Stimulated activated CD4-positive, alpha-beta T cell treated with anti-CD3 and anti-CD28 coated beads, TNF-alpha, amount 100 ng/mL, for 48 hours (primary cell): ENCODE measurements around the gene CHRD.

Experiments used
- DNase-seq, 3 donors: peaks; one replicate each; pipeline ENCODE4 v3.0.0-alpha.2; 2020; ENCODE audit warnings: low read depth in 3 of 3

CHRD gene

GRCh38 chr3:184346480-184347190 lies 33.2 kb upstream of the CHRD start:
- no peak for DNase-seq

GRCh38 chr3:184347321-184348056 lies 32.4 kb upstream of the CHRD start:
- DNase-seq, result no peak

- DNase-seq, result no peak
Measured at GRCh38 chr3:184348057-184348382, 31.8 kb upstream of the CHRD start.

- no peak for DNase-seq
Measured at GRCh38 chr3:184349563-184350470, 30.0 kb upstream of the CHRD start.

DNA sequence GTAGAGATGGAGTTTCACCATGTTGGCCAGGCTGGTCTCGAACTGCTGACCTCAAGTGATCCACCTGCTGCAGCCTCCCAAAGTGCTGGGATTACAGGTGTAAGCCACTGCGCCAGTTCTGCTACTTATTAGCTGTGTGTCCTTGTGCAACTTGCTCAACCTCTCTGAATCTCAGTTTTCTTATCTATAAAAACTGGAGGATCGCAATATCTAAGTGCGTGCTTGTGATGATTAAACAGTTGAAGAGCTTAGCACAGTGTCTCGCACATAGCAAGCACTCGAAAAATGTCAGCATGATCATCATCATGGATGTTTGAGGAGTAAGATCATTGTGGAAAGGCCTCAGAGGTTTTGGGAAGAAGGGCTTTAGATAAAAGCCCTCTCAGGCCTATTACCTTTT lies 29.2 kb upstream of the CHRD start:
- DNase-seq, result no peak

DNA sequence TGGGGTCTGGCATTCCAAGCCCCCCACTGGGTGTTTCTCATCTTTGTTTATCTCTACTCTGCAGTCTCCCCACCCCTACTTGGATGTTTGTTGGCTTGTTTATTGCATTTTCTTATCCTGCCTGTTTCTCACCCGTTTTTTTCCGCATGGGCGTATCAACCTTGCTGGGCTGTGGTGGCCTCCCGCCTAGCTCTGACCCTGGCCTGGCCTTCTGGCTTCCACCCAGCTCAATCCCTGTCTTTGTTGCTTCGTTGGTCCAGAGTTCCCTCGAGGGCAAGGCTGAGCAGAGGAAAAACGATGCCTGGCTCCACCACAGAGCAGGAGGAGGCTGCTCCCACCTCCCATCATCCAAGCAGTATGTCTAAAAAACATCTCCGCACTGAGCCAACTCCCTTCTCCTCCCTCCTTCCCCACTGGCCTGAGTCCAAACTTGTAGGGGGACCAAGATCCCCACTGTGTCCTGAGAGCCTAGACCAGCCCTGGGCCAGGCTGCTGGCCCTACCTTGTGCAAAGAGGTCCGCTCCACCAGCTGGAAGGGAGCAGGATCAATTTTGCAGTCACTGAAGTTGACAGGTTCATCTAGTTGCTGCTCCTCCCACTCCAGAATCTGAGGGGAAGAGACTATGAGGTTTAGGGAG lies 28.2 kb upstream of the CHRD start:
- DNase-seq, result no peak

GRCh38 chr3:184352149-184352785 lies 27.6 kb upstream of the CHRD start:
- no peak for DNase-seq

DNA sequence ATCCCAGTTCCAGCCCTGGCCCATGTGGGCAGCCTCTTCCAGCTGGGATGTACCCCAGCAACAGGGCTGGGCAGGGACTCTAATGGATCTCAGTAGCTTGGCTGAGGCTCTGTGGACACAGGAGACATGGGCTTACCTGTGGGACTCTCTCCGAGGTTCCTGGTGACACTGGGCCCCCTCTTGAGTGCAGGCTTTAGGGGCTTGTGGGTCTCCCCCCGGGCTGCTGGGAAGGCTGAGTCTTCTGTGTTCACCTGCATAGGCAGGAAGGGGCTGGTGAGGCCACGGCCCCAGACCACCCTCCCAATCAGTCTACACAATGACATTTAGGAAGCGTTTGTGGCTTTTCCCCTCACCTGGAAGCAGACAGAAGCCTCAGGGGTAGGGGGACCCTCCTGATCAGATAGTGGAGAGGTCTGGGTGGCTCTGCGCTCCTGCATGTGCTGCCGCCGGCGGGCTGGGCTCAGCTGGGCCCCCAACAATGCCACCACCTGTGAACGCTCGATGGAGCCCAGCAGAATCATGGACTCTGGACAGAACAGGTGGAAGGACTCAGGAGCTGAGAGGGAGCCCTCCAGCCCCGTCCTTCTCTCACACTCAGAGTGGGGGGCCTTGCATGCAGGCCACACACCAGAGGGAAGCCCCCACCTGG lies 26.8 kb upstream of the CHRD start:
- no peak for DNase-seq

DNA sequence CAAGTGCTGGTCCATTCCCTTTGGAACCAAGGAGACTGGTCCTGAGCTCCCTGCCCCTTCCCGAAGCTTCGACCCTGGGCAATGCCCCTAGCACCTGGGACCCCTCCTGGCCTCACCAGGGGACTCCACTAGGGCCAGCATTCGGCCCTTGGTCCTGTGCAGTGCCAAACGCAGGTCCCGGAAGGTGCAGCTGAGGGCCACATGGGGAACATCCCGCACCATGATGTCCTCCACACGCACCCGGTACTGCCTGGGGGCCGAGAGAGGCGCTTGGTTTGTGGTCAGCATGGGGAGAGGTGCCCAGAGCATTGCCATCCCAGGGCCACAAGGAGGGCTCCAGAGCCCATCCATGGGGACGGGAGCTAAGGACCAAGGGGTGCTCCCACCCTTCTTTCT lies 26.3 kb upstream of the CHRD start:
- no peak for DNase-seq

GRCh38 chr3:184354121-184354728 lies 25.6 kb upstream of the CHRD start:
- DNase-seq, result peak; percentile 29 to 63 (median 48)

GRCh38 chr3:184354754-184355153 lies 25.1 kb upstream of the CHRD start:
- no peak for DNase-seq

- no peak for DNase-seq
Measured at GRCh38 chr3:184355261-184356040, 24.4 kb upstream of the CHRD start.

- no peak for DNase-seq
Measured at GRCh38 chr3:184357248-184358123, 22.4 kb upstream of the CHRD start.

- no peak for DNase-seq
Measured at GRCh38 chr3:184358124-184358767, 21.6 kb upstream of the CHRD start.

DNA sequence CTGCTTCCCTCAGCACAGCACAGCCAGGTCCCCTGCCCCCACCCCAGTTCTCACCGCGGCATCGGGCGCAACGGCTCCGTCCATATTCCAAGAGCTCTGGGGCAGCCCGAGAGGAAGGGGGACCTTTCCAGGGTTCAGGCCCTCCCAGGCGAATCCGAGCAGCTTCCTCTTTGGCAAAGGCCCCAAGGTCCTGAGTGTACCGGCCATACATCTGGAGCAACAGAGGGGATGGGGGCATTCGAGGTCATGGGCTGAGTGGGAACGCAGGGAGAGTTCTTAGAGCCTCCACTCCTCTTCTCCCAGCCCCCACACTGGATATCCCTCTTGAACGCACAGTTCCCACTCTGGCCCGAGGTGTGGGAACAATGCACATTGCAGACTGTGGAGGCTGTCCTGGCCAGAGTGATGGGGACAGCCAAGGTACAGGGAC lies 20.9 kb upstream of the CHRD start:
- no peak for DNase-seq

DNA sequence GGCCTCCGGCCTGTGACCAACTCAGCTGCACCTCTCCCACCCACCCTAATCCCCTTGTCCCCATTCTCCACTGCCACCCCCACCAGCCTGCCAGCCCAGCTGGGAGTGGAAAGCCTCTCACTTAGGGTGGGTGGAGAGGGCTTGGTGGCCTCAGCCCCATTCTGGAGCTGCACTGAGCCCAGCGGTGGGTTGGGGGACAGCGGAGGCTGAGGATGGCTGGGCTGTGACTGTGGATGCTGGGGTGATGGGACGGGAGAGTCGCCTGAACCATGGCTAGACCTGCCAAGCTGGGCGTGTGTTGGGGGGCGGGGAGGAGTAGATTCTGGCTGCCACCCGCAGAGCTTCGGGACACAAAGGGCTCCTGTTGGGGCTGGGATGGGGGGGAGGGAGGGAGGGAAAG lies 20.2 kb upstream of the CHRD start:
- DNase-seq, result no peak

DNA sequence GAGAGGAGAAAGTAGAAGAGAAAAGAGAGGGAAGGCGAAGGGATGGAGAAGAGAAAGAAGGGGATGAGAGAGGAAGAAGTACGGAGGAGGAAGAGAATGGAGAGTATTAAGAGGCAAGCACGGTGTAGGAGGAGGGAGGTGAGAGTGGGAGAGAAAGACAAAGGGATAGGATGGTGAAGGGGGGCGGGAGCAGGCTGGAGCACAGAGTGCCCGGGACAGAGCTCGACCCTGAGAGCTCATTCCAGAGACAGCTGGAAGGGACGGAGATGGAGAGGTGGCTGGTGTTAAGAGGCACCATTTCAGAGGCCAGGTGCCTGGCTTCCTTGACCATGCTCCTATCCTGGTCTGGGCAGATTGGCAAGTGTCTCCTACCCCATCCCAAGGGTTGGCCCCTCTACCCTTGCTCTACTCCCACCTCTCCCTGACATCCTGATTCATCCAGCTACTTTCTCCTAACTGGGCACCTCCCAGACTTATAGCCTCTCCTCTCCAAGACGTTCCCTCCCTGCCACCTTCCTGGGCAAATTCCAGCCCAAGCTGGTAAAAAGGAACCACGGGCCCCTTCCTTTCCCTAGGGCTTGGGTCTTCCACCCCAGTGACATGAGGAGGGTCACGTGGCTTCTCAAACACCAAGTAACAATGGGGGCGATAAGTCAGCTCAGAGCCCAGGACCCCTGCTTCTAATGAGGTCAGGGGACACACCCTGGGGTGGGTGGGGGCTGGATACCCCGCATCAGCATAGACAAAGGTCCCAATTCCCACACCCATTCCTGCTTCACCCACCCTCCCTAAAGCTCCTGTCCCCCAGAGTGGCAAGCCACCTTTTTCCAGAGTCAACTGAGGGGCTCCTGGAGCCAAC lies 19.6 kb upstream of the CHRD start:
- no peak for DNase-seq
